HG03095 (cell line): ENCODE measurements around the gene OGFR.

Experiments
- ATAC-seq: cut with Tn5 transposase; IDR thresholded peaks from one replicate; pipeline ENCODE4 v1.9.1; 2021; ENCODE audit warnings: moderate library complexity; ENCODE audit not compliant: unreplicated experiment

Gene OGFR

GRCh38 chr20:62769346-62770071 is 35.1 kb upstream of the OGFR start:
- ATAC-seq = no peak

GRCh38 chr20:62770111-62770910 is 34.3 kb upstream of the OGFR start:
- ATAC-seq = no peak

- ATAC-seq = no peak
These were observed 33.7 kb upstream of the OGFR start for GRCh38 chr20:62770916-62771315.

- ATAC-seq = no peak
These were observed 33.1 kb upstream of the OGFR start for GRCh38 chr20:62771396-62772102.

- no peak for ATAC-seq
These were observed 32.5 kb upstream of the OGFR start for GRCh38 chr20:62772103-62772611.

- no peak for ATAC-seq
These were observed 32.0 kb upstream of the OGFR start for GRCh38 chr20:62772619-62772989.

- no peak for ATAC-seq
These were observed 31.4 kb upstream of the OGFR start for GRCh38 chr20:62772990-62773844.

- no peak for ATAC-seq
These were observed 30.6 kb upstream of the OGFR start for GRCh38 chr20:62773845-62774714.

- ATAC-seq = no peak
These were observed 29.9 kb upstream of the OGFR start for GRCh38 chr20:62774762-62775161.

GRCh38 chr20:62775206-62775605 is 29.4 kb upstream of the OGFR start:
- ATAC-seq = no peak

- ATAC-seq = no peak
These were observed 28.5 kb upstream of the OGFR start for GRCh38 chr20:62776035-62776691.

- ATAC-seq = no peak
These were observed 27.7 kb upstream of the OGFR start for GRCh38 chr20:62776692-62777527.

- no peak for ATAC-seq
These were observed 27.2 kb upstream of the OGFR start for GRCh38 chr20:62777528-62777830.

- ATAC-seq = no peak
These were observed 26.6 kb upstream of the OGFR start for GRCh38 chr20:62778058-62778457.

- no peak for ATAC-seq
These were observed 25.8 kb upstream of the OGFR start for GRCh38 chr20:62778601-62779416.

- no peak for ATAC-seq
These were observed 25.3 kb upstream of the OGFR start for GRCh38 chr20:62779417-62779685.

GRCh38 chr20:62780204-62780603 is 24.4 kb upstream of the OGFR start:
- ATAC-seq = no peak

- no peak for ATAC-seq
These were observed 23.9 kb upstream of the OGFR start for GRCh38 chr20:62780696-62781095.
